HCT116 (cell line): Measurements from ENCODE around the gene CLPTM1L.

Source experiments
- CBX3 ChIP-seq: IDR thresholded peaks from 2 replicates; pipeline ENCODE4 v1.6.1; 2012; ENCODE audit warnings: low read depth
- CTCF ChIP-seq, 3 experiments: fragments of 200-600 bp in 1 of 3; sonication (generic) in 1 of 3; IDR thresholded peaks in 2 of 3; conservative IDR thresholded peaks in 1 of 3; 2 replicates each; pipeline ENCODE4 v1.5.1; 2012 to 2017; ENCODE audit warnings: low read depth in 2 of 3, low read length in 2 of 3, antibody characterized with exemption in 1 of 3, borderline replicate concordance in 1 of 3, control low read depth in 1 of 3, mild to moderate bottlenecking in 1 of 3, mixed read lengths in 1 of 3, mixed run types in 1 of 3, moderate library complexity in 1 of 3; ENCODE audit not compliant: insufficient read depth in 1 of 3
- EZH2 ChIP-seq: fragments of 200-600 bp; sonication (generic); IDR thresholded peaks from 2 replicates; pipeline ENCODE4 v1.6.1; 2017; ENCODE audit warnings: antibody characterized with exemption, mixed run types
- EZH2phosphoT487 ChIP-seq: fragments of 200-600 bp; IDR thresholded peaks from 2 replicates; pipeline ENCODE4 v1.6.1; 2018; ENCODE audit warnings: antibody characterized with exemption, borderline replicate concordance
- FOSL1 ChIP-seq: IDR thresholded peaks from 2 replicates; pipeline ENCODE4 v1.6.1; 2012; ENCODE audit warnings: low read depth
- POLR2A ChIP-seq: IDR thresholded peaks from 2 replicates; pipeline ENCODE4 v1.7.0; 2011; ENCODE audit warnings: borderline replicate concordance; ENCODE audit not compliant: insufficient read depth, insufficient read length; ENCODE audit errors: extremely low read depth
- REST ChIP-seq: IDR thresholded peaks from 2 replicates; pipeline ENCODE4 v1.6.1; 2012; ENCODE audit warnings: low read depth
- SP1 ChIP-seq: IDR thresholded peaks from 2 replicates; pipeline ENCODE4 v1.6.1; 2012; ENCODE audit warnings: low read depth
- ZFX ChIP-seq: fragments of 450-650 bp; IDR thresholded peaks from 2 replicates; pipeline ENCODE4 v1.6.1; 2017
- ZNF274 ChIP-seq: fragments of 200-500 bp; sonication (Bioruptor generic); IDR thresholded peaks from 2 replicates; pipeline ENCODE4 v1.6.1; 2014; ENCODE audit warnings: mild to moderate bottlenecking, low read depth, low read length, inconsistent platforms

GRCh38 chr5:1324301-1324700 is 20.6 kb downstream of the CLPTM1L start:
- no peak for TF ChIP-seq EZH2phosphoT487
- no peak for TF ChIP-seq CTCF (IDR thresholded peaks at IDR 0.05 in 2 of 3, conservative IDR thresholded peaks at IDR 0.05 in 1 of 3; ENCODE audit: borderline replicate concordance in 1 of 3, insufficient read depth in 1 of 3, low read depth in 2 of 3, low read length in 2 of 3)
- no peak for TF ChIP-seq FOSL1
- TF ChIP-seq EZH2: no peak
- no peak for TF ChIP-seq POLR2A
- TF ChIP-seq SP1: no peak
- TF ChIP-seq ZNF274: no peak
- no peak for TF ChIP-seq ZFX
- no peak for TF ChIP-seq REST
- TF ChIP-seq CBX3: no peak
